Adrenal gland (tissue), 12 donors: ENCODE measurements around the gene ECI1. TPM values are rescaled to one million over a fixed set of nuclear protein-coding genes. Genes with fewer than 3 reads are reported as not detected.
A peak's percentile ranks its signal among the peaks of the same experiment; 100 is the strongest.

Source experiments
- DNase-seq, 7 donors: peaks; one replicate each; pipeline ENCODE4 v3.0.0-alpha.2; 2019 to 2020
- H3K27ac ChIP-seq, 5 donors: fragments of 200-600 bp; sonication (generic) in 4 of 5; 1 replicate in 3 of 5; 2 replicates in 2 of 5; pipeline versions ENCODE4 v1.5.1 to v1.8.0; 2016 to 2020; ENCODE audit warnings: mild to moderate bottlenecking in 1 of 5
- H3K27me3 ChIP-seq: fragments of 200-600 bp; 2 replicates; pipeline ENCODE4 v1.8.0; 2021
- H3K36me3 ChIP-seq, 2 donors: fragments of 200-600 bp; replicated peaks in 1 of 2; 1 replicate in 1 of 2; 2 replicates in 1 of 2; pipeline versions ENCODE4 v1.5.1 to v1.8.0; 2018 to 2022
- H3K4me1 ChIP-seq, 2 donors: fragments of 200-600 bp; replicated peaks in 1 of 2; 1 replicate in 1 of 2; 2 replicates in 1 of 2; pipeline versions ENCODE4 v1.5.1 to v1.8.0; 2018 to 2021
- H3K4me3 ChIP-seq, 4 donors: fragments of 200-600 bp; sonication (generic) in 3 of 4; one replicate each; pipeline ENCODE4 v1.5.1; 2016 to 2018
- H3K9me3 ChIP-seq, 3 donors: fragments of 200-600 bp; sonication (generic) in 1 of 3; replicated peaks in 1 of 3; 1 replicate in 2 of 3; 2 replicates in 1 of 3; pipeline versions ENCODE4 v1.5.1 to v1.8.0; 2016 to 2021
- CTCF ChIP-seq, 6 experiments: fragments of 450-650 bp in 4 of 6; fragments of 200-600 bp in 2 of 6; sonication (generic) in 1 of 6; IDR thresholded peaks; 1 replicate in 5 of 6; 2 replicates in 1 of 6; pipeline versions ENCODE4 v1.5.1 to v1.8.0; 2016 to 2021; ENCODE audit warnings: antibody characterized with exemption in 6 of 6, mild to moderate bottlenecking in 2 of 6, moderate library complexity in 1 of 6
- POLR2A ChIP-seq, 2 donors: fragments of 450-650 bp; IDR thresholded peaks; one replicate each; pipeline ENCODE4 v1.6.1; 2017; ENCODE audit warnings: antibody characterized with exemption in 2 of 2, mild to moderate bottlenecking in 2 of 2, moderate library complexity in 1 of 2
- WGBS, 4 donors: extraction: QIAGEN DNeasy Blood & Tissue Kit in 2 of 4; methylation state at CpG; one replicate each; pipeline versions ENCODE4 v1.1.5 to v1.1.7; 2013 to 2017; 5-methylcytosine and 5-hydroxymethylcytosine counted together
- intact Hi-C, 2 donors: fragments of 100-400 bp; cut with DNase I; formaldehyde crosslinking; loops; one replicate each; pipeline versions ENCODE4 v1.14.1 to v1.15.0; 2022 to 2023
- polyA plus RNA-seq, 3 donors: library from polyadenylated mRNA; stranded (reverse); fragments of 200-250 nt in 2 of 3; fragments of 350-450 nt in 1 of 3; fragmentation: Illumina TruSeq in 1 of 3; extraction: RNeasy Lipid Tissue Mini Kit (QIAGEN cat#74804) in 1 of 3; gene quantifications; one replicate each; pipeline ENCODE4 v1.2.3, GENCODE V29; 2013 to 2014
- total RNA-seq, 9 donors: library from RNA; depleted of rRNA in 4 of 9; stranded (reverse); fragments of >200 nt in 4 of 9; fragments of 120-200 nt in 1 of 9; fragmentation: NEBNext Ultra II Directional in 1 of 9; extraction: Animal tissue kit (Norgen Biotek cat#: 25700) in 1 of 9; gene quantifications; one replicate each; pipeline versions ENCODE4 v1.1.0 to v1.2.4, GENCODE V29; 2013 to 2023
- donor health status: healthy with polysubstance abuse.
- donor health status: Bipolar disorder and iron deficiency.
- donor health status: DM: yes; HTN: yes; CAD: no.
- donor health status: DM: no; HTN: no; CAD: no.
- donor health status: DM: no; HTN: no; CAD: no.
- donor health status: DM: yes; HTN: yes; CAD: no.

Gene ECI1
- total and polyA plus RNA-seq, 12 donors = 5.8 to 172 (median 63.7) TPM

- peak in 1 of 2 donors; percentile 25 for TF ChIP-seq POLR2A (IDR thresholded peaks at IDR 0.05)
- no peak for TF ChIP-seq CTCF (IDR thresholded peaks at IDR 0.05)
- Histone ChIP-seq H3K4me3 (no peak overlapping the region), H3K27me3 (no peaks in the 10 kb centered on the region), H3K36me3 (peaks cover 0 to 26% of the 10 kb centered on the region in 2 donors), H3K9me3 (no peaks in the 10 kb centered on the region), H3K27ac (peak overlapping the region; percentile 36 to 72 (median 42)), H3K4me1 (peaks cover 24 to 28% of the 10 kb centered on the region in 2 donors)
- peak in 6 of 7 donors; percentile 45 to 78 (median 70) for DNase-seq
- WGBS, 4 donors = 39 to 62% (median 49%) methylated on average over 12 to 19 of the region's 19 CpGs
- intact Hi-C loops = no loop called here
Measured at GRCh38 chr16:2212362-2213324, 38.7 kb downstream of the ECI1 start.

- Histone ChIP-seq H3K27me3 (no peaks in the 10 kb centered on the region), H3K36me3 (peaks cover 0 to 33% of the 10 kb centered on the region in 2 donors), H3K4me1 (peaks cover 24 to 28% of the 10 kb centered on the region in 2 donors), H3K4me3 (no peak overlapping the region), H3K9me3 (no peaks in the 10 kb centered on the region), H3K27ac (peak overlapping the region in 4 of 5 donors; percentile 36 to 72 (median 50))
- peak in 4 of 7 donors; percentile 52 to 70 (median 60) for DNase-seq
- intact Hi-C loops = no loop called here
- WGBS, 4 donors = 43 to 67% (median 64%) methylated on average over 4 to 11 of the region's 11 CpGs
- TF ChIP-seq POLR2A (IDR thresholded peaks at IDR 0.05) (peak in 1 of 2 donors; percentile 7), CTCF (IDR thresholded peaks at IDR 0.05) (no peak)
Measured at GRCh38 chr16:2211923-2212347, 39.5 kb downstream of the ECI1 start.

- no peaks in the 10 kb centered on the region for H3K9me3 ChIP-seq
- 38 to 85% (median 69%) methylated on average over 5 to 24 of the region's 24 CpGs for WGBS, 4 donors
- no peak for TF ChIP-seq POLR2A (IDR thresholded peaks at IDR 0.05)
- TF ChIP-seq CTCF (IDR thresholded peaks at IDR 0.05) = no peak
- intact Hi-C loops = no loop called here
- DNase-seq = no peak
- no peaks in the 10 kb centered on the region for H3K27me3 ChIP-seq
- no peak within 1 kb of the TSS for H3K4me3 ChIP-seq
- H3K4me1 ChIP-seq = peaks cover 24 to 40% of the 10 kb centered on the region in 2 donors
- H3K36me3 ChIP-seq = peaks cover 0 to 35% of the 10 kb centered on the region in 2 donors
- peak within 1 kb of the TSS in 2 of 5 donors; percentile 42 to 72 for H3K27ac ChIP-seq
Measured at GRCh38 chr16:2210386-2211365, 40.7 kb downstream of the ECI1 start, which contains the start of gene BRICD5. Gene BRICD5, minus strand, starts transcription at chr16:2210863. Its CDS starts 30 bp downstream, at chr16:2210833.
